Heart left ventricle (tissue), 16 donors: Measurements from ENCODE around the gene CENPN. TPM values are rescaled to one million over a fixed set of nuclear protein-coding genes. Genes with fewer than 3 reads are reported as not detected.
A peak's percentile ranks its signal among the peaks of the same experiment; 100 is the strongest.

Source experiments
- ATAC-seq, 4 donors: fragments of 200-7000 bp; cut with Tn5 transposase; one replicate each; pipeline ENCODE4 v1.9.1; 2020 to 2022; ENCODE audit warnings: moderate library complexity in 4 of 4, mild to moderate bottlenecking in 3 of 4, moderate number of reproducible peaks in 1 of 4
- DNase-seq, 5 donors: peaks; one replicate each; pipeline ENCODE4 v3.0.0-alpha.2; 2020
- H3K27ac ChIP-seq, 12 donors: fragments of 200-600 bp; sonication (generic) in 4 of 12; one replicate each; pipeline versions ENCODE4 v1.5.0 to v1.8.0; 2016 to 2022; ENCODE audit warnings: mild to moderate bottlenecking in 2 of 12
- H3K27me3 ChIP-seq, 9 donors: fragments of 200-600 bp; sonication (generic) in 2 of 9; one replicate each; pipeline versions ENCODE4 v1.5.1 to v1.8.0; 2016 to 2022; ENCODE audit warnings: mild to moderate bottlenecking in 3 of 9
- H3K36me3 ChIP-seq, 9 donors: fragments of 200-600 bp; sonication (generic) in 2 of 9; one replicate each; pipeline versions ENCODE4 v1.5.0 to v1.8.0; 2018 to 2022; ENCODE audit warnings: mild to moderate bottlenecking in 2 of 9
- H3K4me1 ChIP-seq, 12 donors: fragments of 200-600 bp; sonication (generic) in 4 of 12; one replicate each; pipeline versions ENCODE4 v1.5.0 to v1.8.0; 2016 to 2022; ENCODE audit warnings: mild to moderate bottlenecking in 3 of 12
- H3K4me3 ChIP-seq, 12 donors: fragments of 200-600 bp; sonication (generic) in 4 of 12; one replicate each; pipeline versions ENCODE4 v1.5.0 to v1.8.0; 2017 to 2022; ENCODE audit warnings: mild to moderate bottlenecking in 9 of 12, moderate library complexity in 4 of 12
- H3K9me3 ChIP-seq, 12 donors: fragments of 200-600 bp; sonication (generic) in 4 of 12; one replicate each; pipeline versions ENCODE4 v1.5.0 to v1.8.0; 2016 to 2022; ENCODE audit warnings: mild to moderate bottlenecking in 1 of 12
- CTCF ChIP-seq, 12 donors: fragments of 200-600 bp; sonication (generic) in 4 of 12; IDR thresholded peaks; one replicate each; pipeline versions ENCODE4 v1.5.0 to v1.8.0; 2018 to 2022; ENCODE audit warnings: antibody characterized with exemption in 12 of 12, mild to moderate bottlenecking in 5 of 12
- POLR2A ChIP-seq, 2 donors: fragments of 450-650 bp; IDR thresholded peaks; one replicate each; pipeline ENCODE4 v1.6.1; 2017; ENCODE audit warnings: antibody characterized with exemption in 2 of 2, mild to moderate bottlenecking in 2 of 2, moderate library complexity in 2 of 2
- WGBS, 4 donors: extraction: QIAGEN DNeasy Blood & Tissue Kit in 2 of 4; methylation state at CpG; one replicate each; pipeline versions ENCODE4 v1.1.5 to v1.1.7; 2013 to 2018; 5-methylcytosine and 5-hydroxymethylcytosine counted together
- intact Hi-C, 10 donors: fragments of 100-400 bp; cut with DNase I; formaldehyde crosslinking; loops; one replicate each; pipeline versions ENCODE4 v1.11.1 to v1.14.2; 2022
- polyA plus RNA-seq, 2 donors: library from polyadenylated mRNA; stranded (reverse); fragments of 200-250 nt; gene quantifications; one replicate each; pipeline ENCODE4 v1.2.3, GENCODE V29; 2013
- total RNA-seq, 9 donors: library from RNA; depleted of rRNA in 2 of 9; stranded (reverse); fragments of >200 nt in 2 of 9; fragmentation: NEBNext Ultra II Directional in 3 of 9; extraction: Animal tissue kit (Norgen Biotek cat#: 25700) in 3 of 9; gene quantifications; one replicate each; pipeline versions ENCODE4 v1.1.0 to v1.2.4, GENCODE V29; 2016 to 2023
- donor health status: ischemic (EF 13 %, LVEDD 7.1; RV severe dilation, severe dysfunction).
- donor health status: healthy with polysubstance abuse.
- donor health status: DM: no; HTN: yes; CAD: no.
- donor health status: DM: no; HTN: no; CAD: no.
- donor health status: ischemic (EF 25% LVEDD 6.9; RV normal size, moderate dysfunction).
- donor health status: ischemic (EF 25% LVEDD 5.7; RV mildly dilated, moderate dysfunction).
- donor health status: healthy.
- donor health status: DM: yes; HTN: yes; CAD: no.
- donor health status: ischemic (EF 35%, LVEDD 5.7; RV mildly dilated, moderate dysfunction).
- donor health status: nonischemic (EF 11% LVEDD 7.7; RV severe dilation, severe dysfunction).
- donor health status: DM: yes; HTN: yes; CAD: no.
- donor health status: PGD.
- donor health status: ischemic (EF 29% LVEDD 5.4; RV normal size, mild dysfunction).
- donor health status: nonischemic (EF 23%, LVEDD 6.1; RV moderate dilation, normal function).

The CENPN gene
- total and polyA plus RNA-seq, 11 donors: 1.9 to 14.8 (median 10.3) TPM

- DNase-seq: no peak
- Histone ChIP-seq H3K9me3 (peaks cover 0 to 2% (median 0%) of the 10 kb centered on the region in 12 donors), H3K4me1 (peaks cover 0 to 32% (median 16%) of the 10 kb centered on the region in 12 donors), H3K27ac (peak overlapping the region in 7 of 12 donors; percentile 1 to 83 (median 12)), H3K27me3 (no peaks in the 10 kb centered on the region), H3K4me3 (peak overlapping the region in 8 of 12 donors; percentile 7 to 52 (median 25)), H3K36me3 (peaks cover 0 to 8% (median 0%) of the 10 kb centered on the region in 9 donors)
- TF ChIP-seq CTCF (IDR thresholded peaks at IDR 0.05): no peak
- no peak for TF ChIP-seq POLR2A (IDR thresholded peaks at IDR 0.05)
- intact Hi-C loops: no loop called here
- WGBS, 4 donors: 37 to 43% (median 37%) methylated on average over 9 of the region's 9 CpGs
- no peak for ATAC-seq
Observed at GRCh38 chr16:80997139-80997798, 9.7 kb upstream of the CENPN start.

GRCh38 chr16:80997964-80998620, 8.9 kb upstream of the CENPN start:
- peak overlapping the region in 3 of 12 donors; percentile 6 to 83 (median 16) for H3K27ac ChIP-seq
- TF ChIP-seq CTCF (IDR thresholded peaks at IDR 0.05): no peak
- no peak for TF ChIP-seq POLR2A (IDR thresholded peaks at IDR 0.05)
- H3K36me3 ChIP-seq: peaks cover 0 to 8% (median 0%) of the 10 kb centered on the region in 9 donors
- H3K4me1 ChIP-seq: peaks cover 0 to 34% (median 17%) of the 10 kb centered on the region in 12 donors
- 87 to 93% (median 90%) methylated on average over 7 of the region's 7 CpGs for WGBS, 4 donors
- no peak for DNase-seq
- ATAC-seq: peak in 1 of 4 donors; percentile 23
- peaks cover 0 to 2% (median 0%) of the 10 kb centered on the region in 12 donors for H3K9me3 ChIP-seq
- peak overlapping the region in 3 of 12 donors; percentile 5 to 52 (median 7) for H3K4me3 ChIP-seq
- H3K27me3 ChIP-seq: no peaks in the 10 kb centered on the region
- intact Hi-C loops: no loop called here

- no peak for DNase-seq
- intact Hi-C loops: loop anchor here in 3 of 10 donors (10.0 kb wide), 1 partner anchor 734 kb away; no protein-coding TSS in a partner anchor
- H3K4me1 ChIP-seq: peaks cover 0 to 62% (median 31%) of the 10 kb centered on the region in 12 donors
- no peak overlapping the region for H3K27ac ChIP-seq
- 90 to 98% (median 96%) methylated on average over 3 of the region's 3 CpGs for WGBS, 4 donors
- peaks cover 0 to 2% (median 0%) of the 10 kb centered on the region in 12 donors for H3K9me3 ChIP-seq
- no peak for ATAC-seq
- no peak overlapping the region for H3K4me3 ChIP-seq
- no peaks in the 10 kb centered on the region for H3K27me3 ChIP-seq
- no peaks in the 10 kb centered on the region for H3K36me3 ChIP-seq
- TF ChIP-seq CTCF (IDR thresholded peaks at IDR 0.05) (no peak), POLR2A (IDR thresholded peaks at IDR 0.05) (no peak)
Observed at GRCh38 chr16:81000873-81001272, 6.1 kb upstream of the CENPN start.

GRCh38 chr16:81001330-81001729, 5.7 kb upstream of the CENPN start:
- intact Hi-C loops: loop anchor here in 3 of 10 donors (10.0 kb wide), 1 partner anchor 733 kb away; no protein-coding TSS in a partner anchor
- no peak for DNase-seq
- TF ChIP-seq CTCF (IDR thresholded peaks at IDR 0.05) (no peak), POLR2A (IDR thresholded peaks at IDR 0.05) (no peak)
- no peaks in the 10 kb centered on the region for H3K36me3 ChIP-seq
- H3K4me1 ChIP-seq: peaks cover 0 to 60% (median 32%) of the 10 kb centered on the region in 12 donors
- peaks cover 0 to 2% (median 0%) of the 10 kb centered on the region in 12 donors for H3K9me3 ChIP-seq
- no peak overlapping the region for H3K4me3 ChIP-seq
- WGBS, 4 donors: 86 to 91% (median 88%) methylated on average over 5 of the region's 5 CpGs
- H3K27ac ChIP-seq: no peak overlapping the region
- H3K27me3 ChIP-seq: no peaks in the 10 kb centered on the region
- no peak for ATAC-seq
